Measurements from ENCODE around the gene COX7B2.

DNA sequence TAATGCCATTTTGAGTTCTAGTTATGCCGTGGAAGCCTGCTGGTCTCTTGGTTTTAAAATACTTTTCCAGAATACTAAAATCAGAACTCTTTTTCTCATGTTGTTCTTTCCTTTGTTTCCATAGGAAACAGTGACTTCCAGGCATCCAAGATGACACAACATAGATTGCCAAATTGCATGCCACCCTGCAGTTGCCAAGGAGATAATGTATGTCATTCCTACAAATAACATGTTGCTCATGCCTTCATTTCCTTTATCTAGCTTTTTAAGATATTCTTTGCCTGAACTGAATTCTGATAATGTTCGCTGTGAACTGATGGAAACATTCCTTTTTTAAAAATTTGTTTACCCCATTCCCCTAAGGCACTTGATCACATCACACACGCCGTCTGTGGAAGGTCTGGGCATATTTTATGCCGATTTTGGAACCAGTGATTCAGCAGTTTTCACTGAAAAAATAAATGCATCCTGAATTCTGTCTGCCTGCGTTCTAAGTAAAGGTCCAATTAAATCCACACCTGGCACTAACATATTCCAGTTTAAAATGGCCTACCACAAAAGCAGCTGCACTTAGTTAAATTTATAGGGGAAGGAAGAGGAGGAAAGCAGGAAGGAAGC lies 38.0 kb upstream of the COX7B2 start:
- TF ChIP-seq, protein P1, sequence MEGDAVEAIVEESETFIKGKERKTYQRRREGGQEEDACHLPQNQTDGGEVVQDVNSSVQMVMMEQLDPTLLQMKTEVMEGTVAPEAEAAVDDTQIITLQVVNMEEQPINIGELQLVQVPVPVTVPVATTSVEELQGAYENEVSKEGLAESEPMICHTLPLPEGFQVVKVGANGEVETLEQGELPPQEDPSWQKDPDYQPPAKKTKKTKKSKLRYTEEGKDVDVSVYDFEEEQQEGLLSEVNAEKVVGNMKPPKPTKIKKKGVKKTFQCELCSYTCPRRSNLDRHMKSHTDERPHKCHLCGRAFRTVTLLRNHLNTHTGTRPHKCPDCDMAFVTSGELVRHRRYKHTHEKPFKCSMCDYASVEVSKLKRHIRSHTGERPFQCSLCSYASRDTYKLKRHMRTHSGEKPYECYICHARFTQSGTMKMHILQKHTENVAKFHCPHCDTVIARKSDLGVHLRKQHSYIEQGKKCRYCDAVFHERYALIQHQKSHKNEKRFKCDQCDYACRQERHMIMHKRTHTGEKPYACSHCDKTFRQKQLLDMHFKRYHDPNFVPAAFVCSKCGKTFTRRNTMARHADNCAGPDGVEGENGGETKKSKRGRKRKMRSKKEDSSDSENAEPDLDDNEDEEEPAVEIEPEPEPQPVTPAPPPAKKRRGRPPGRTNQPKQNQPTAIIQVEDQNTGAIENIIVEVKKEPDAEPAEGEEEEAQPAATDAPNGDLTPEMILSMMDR (IDR thresholded peaks at IDR 0.05) = no peak
- no peak for TF ChIP-seq POLR2AphosphoS5 (IDR thresholded peaks at IDR 0.05)
